GM21515 (cell line): ENCODE data around the gene KLHL3.
A peak's percentile ranks its signal among the peaks of the same experiment; 100 is the strongest.

Experiments
- ATAC-seq: cut with Tn5 transposase; IDR thresholded peaks from one replicate; pipeline ENCODE4 v1.9.1; 2021; ENCODE audit not compliant: unreplicated experiment

KLHL3 gene

GRCh38 chr5:137743031-137743640 lies 7.2 kb upstream of the KLHL3 start:
- ATAC-seq: peak; percentile 74

GRCh38 chr5:137741718-137742117 lies 5.8 kb upstream of the KLHL3 start:
- no peak for ATAC-seq

GRCh38 chr5:137739737-137740136 lies 3.8 kb upstream of the KLHL3 start:
- ATAC-seq: no peak

- ATAC-seq: no peak
These were observed 3.1 kb upstream of the KLHL3 start for GRCh38 chr5:137738947-137739346.

GRCh38 chr5:137737349-137738131 lies 1.7 kb upstream of the KLHL3 start:
- ATAC-seq: no peak

- ATAC-seq: no peak
These were observed 607 bp upstream of the KLHL3 start for GRCh38 chr5:137736496-137736895.

- ATAC-seq: peak; percentile 18
These were observed 831 bp downstream of the KLHL3 start for GRCh38 chr5:137734962-137735554.

- ATAC-seq: no peak
These were observed 1.6 kb downstream of the KLHL3 start for GRCh38 chr5:137734331-137734730.

GRCh38 chr5:137733922-137734321 lies 2.0 kb downstream of the KLHL3 start:
- ATAC-seq: no peak

GRCh38 chr5:137733006-137733405 lies 2.9 kb downstream of the KLHL3 start:
- ATAC-seq: no peak

- ATAC-seq: no peak
These were observed 4.7 kb downstream of the KLHL3 start for GRCh38 chr5:137731176-137731575.

GRCh38 chr5:137730336-137730735 lies 5.6 kb downstream of the KLHL3 start:
- no peak for ATAC-seq

GRCh38 chr5:137728048-137728447 lies 7.8 kb downstream of the KLHL3 start:
- ATAC-seq: no peak

GRCh38 chr5:137727623-137728022 lies 8.3 kb downstream of the KLHL3 start:
- ATAC-seq: no peak

GRCh38 chr5:137724251-137724650 lies 11.6 kb downstream of the KLHL3 start:
- ATAC-seq: no peak

GRCh38 chr5:137718611-137719010 lies 17.3 kb downstream of the KLHL3 start:
- ATAC-seq: no peak

- no peak for ATAC-seq
These were observed 19.6 kb downstream of the KLHL3 start for GRCh38 chr5:137716337-137716736.

GRCh38 chr5:137715456-137715855 lies 20.4 kb downstream of the KLHL3 start:
- no peak for ATAC-seq

- no peak for ATAC-seq
These were observed 20.9 kb downstream of the KLHL3 start for GRCh38 chr5:137714946-137715345.

GRCh38 chr5:137714494-137714893 lies 21.4 kb downstream of the KLHL3 start:
- ATAC-seq: no peak

- ATAC-seq: no peak
These were observed 23.7 kb downstream of the KLHL3 start for GRCh38 chr5:137712139-137712667.

GRCh38 chr5:137710086-137710485 lies 25.8 kb downstream of the KLHL3 start:
- ATAC-seq: no peak
